Gastrocnemius medialis (tissue), 4 donors: ENCODE data around the gene EIPR1.

Experiments used
- POLR2A ChIP-seq, 2 donors: fragments of 450-650 bp; IDR thresholded peaks; one replicate each; pipeline ENCODE4 v1.6.1; 2017; ENCODE audit warnings: antibody characterized with exemption in 2 of 2, mild to moderate bottlenecking in 2 of 2, moderate library complexity in 2 of 2
- TF ChIP-seq, protein P1 (sequence below), 5 experiments: fragments of 450-650 bp in 3 of 5; fragments of 200-600 bp in 2 of 5; sonication (generic) in 2 of 5; IDR thresholded peaks in 4 of 5; conservative IDR thresholded peaks in 1 of 5; 1 replicate in 4 of 5; 2 replicates in 1 of 5; pipeline ENCODE4 v1.5.1; 2016 to 2019; ENCODE audit warnings: antibody characterized with exemption in 5 of 5, mild to moderate bottlenecking in 3 of 5, moderate library complexity in 3 of 5

DNA sequence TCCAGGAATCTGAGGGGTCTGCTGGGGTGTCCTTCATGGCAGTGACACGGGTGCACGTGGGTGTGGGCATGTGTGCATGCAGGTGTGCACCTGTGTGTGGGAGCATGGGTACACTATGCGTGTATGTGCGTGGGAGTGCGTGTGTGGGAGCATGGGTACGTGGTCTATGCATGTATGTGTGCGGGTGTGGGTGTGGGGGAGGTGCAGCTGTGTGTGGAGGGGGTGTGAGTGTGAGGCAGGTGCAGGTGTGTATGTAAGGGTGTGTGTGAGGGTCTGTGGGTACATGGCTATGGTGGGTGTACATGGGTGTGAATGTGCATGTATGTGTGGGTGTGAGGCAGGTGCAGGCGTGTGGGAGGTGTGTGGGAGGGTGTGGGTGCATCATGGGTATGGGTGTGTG lies 36.3 kb downstream of the EIPR1 start:
- TF ChIP-seq, protein P1, sequence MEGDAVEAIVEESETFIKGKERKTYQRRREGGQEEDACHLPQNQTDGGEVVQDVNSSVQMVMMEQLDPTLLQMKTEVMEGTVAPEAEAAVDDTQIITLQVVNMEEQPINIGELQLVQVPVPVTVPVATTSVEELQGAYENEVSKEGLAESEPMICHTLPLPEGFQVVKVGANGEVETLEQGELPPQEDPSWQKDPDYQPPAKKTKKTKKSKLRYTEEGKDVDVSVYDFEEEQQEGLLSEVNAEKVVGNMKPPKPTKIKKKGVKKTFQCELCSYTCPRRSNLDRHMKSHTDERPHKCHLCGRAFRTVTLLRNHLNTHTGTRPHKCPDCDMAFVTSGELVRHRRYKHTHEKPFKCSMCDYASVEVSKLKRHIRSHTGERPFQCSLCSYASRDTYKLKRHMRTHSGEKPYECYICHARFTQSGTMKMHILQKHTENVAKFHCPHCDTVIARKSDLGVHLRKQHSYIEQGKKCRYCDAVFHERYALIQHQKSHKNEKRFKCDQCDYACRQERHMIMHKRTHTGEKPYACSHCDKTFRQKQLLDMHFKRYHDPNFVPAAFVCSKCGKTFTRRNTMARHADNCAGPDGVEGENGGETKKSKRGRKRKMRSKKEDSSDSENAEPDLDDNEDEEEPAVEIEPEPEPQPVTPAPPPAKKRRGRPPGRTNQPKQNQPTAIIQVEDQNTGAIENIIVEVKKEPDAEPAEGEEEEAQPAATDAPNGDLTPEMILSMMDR (IDR thresholded peaks at IDR 0.05 in 4 of 5, conservative IDR thresholded peaks at IDR 0.05 in 1 of 5): no peak
- no peak for TF ChIP-seq POLR2A (IDR thresholded peaks at IDR 0.05)
